NCI-H1105 treated with DMSO at 0.1 percent for 48 hours (cell line): ENCODE measurements around the gene DEDD.

ENCODE experiments used
- DNase-seq: peaks from one replicate; lab custom pipeline; 2025; lab: John Stamatoyannopoulos, UW

The DEDD gene

GRCh38 chr1:161072751-161073449 is 59.6 kb downstream of the DEDD start:
- no peak for DNase-seq

GRCh38 chr1:161071886-161072371 is 60.5 kb downstream of the DEDD start:
- DNase-seq, result peak; percentile 4
